HCT116 (cell line): ENCODE measurements around the gene BTNL9. TPM values are rescaled to one million over a fixed set of nuclear protein-coding genes. Genes with fewer than 3 reads are reported as not detected.

Experiments used
- ATAC-seq: fragments of 200-7000 bp; cut with Tn5 transposase; 2 replicates; pipeline ENCODE4 v1.9.1; 2020; ENCODE audit warnings: mild to moderate bottlenecking, moderate library complexity
- Bru-seq: library from RNA; stranded (reverse); fragments of 400-500 nt; gene quantifications from one replicate; lab custom pipeline; 2021; lab: Mats Ljungman, UMichigan
- BruChase-seq, 2 experiments: library from RNA; stranded (reverse); fragments of 400-500 nt; gene quantifications; one replicate each; lab custom pipeline; 2021; lab: Mats Ljungman, UMichigan
- BruUV-seq: library from RNA; stranded (reverse); fragments of 400-500 nt; replicated peaks from 2 replicates; lab custom pipeline; 2021; lab: Mats Ljungman, UMichigan
- CTCF ChIA-PET: fragments of 300-600 bp; sonication (Branson Sonifier 250); formaldehyde crosslinking; loops from one replicate; lab custom pipeline; 2021; ENCODE audit warnings: antibody characterized with exemption; lab: Charles Lee
- POLR2A ChIA-PET: fragments of 300-600, 350-600 bp; sonication (Branson Sonifier 250); formaldehyde crosslinking; loops from one replicate; lab custom pipeline; 2021; ENCODE audit warnings: antibody characterized with exemption; lab: Charles Lee
- RAD21 ChIA-PET, 2 experiments: fragments of 300-600 bp; sonication (Branson Sonifier 250); formaldehyde crosslinking; loops; one replicate each; lab custom pipeline; 2023; ENCODE audit warnings: low total read pairs in 2 of 2; ENCODE audit not compliant: uncharacterized antibody in 2 of 2, unreplicated experiment in 2 of 2, low non-redundant PET in 1 of 2; lab: Charles Lee
- DNase-seq: peaks from one replicate; pipeline ENCODE4 v3.0.0-alpha.2; 2010; ENCODE audit warnings: low read depth, low spot score
- H2AFZ ChIP-seq: fragments of 200-600 bp; shearing (Covaris generic), sonication (generic); 2 replicates; pipeline ENCODE4 v1.6.1; 2017; ENCODE audit warnings: low read depth, mixed run types, mixed read lengths, antibody characterized with exemption, low read length; ENCODE audit not compliant: poor library complexity, severe bottlenecking
- H3K27ac ChIP-seq: 2 replicates; pipeline ENCODE4 v1.5.1; 2012; ENCODE audit warnings: low read depth, low read length
- H3K27me3 ChIP-seq: fragments of 200-600 bp; sonication (generic); 2 replicates; pipeline ENCODE4 v1.6.1; 2016; ENCODE audit warnings: mixed run types, low read length, mixed read lengths; ENCODE audit not compliant: insufficient read depth
- H3K36me3 ChIP-seq, 2 experiments: fragments of 200-500 bp in 1 of 2; fragments of 200-600 bp in 1 of 2; sonication (Bioruptor generic) in 1 of 2; sonication (generic) in 1 of 2; 2 replicates each; pipeline versions ENCODE4 v1.5.1 to v1.6.1; 2014 to 2016; ENCODE audit warnings: low read length in 2 of 2, inconsistent platforms in 1 of 2, mixed read lengths in 1 of 2, mixed run types in 1 of 2; ENCODE audit not compliant: insufficient read depth in 2 of 2, control insufficient read depth in 1 of 2
- H3K4me1 ChIP-seq, 2 experiments: fragments of 200-600 bp in 1 of 2; sonication (generic) in 1 of 2; 2 replicates each; pipeline versions ENCODE4 v1.5.1 to v1.6.1; 2012 to 2017; ENCODE audit warnings: low read length in 2 of 2, inconsistent platforms in 1 of 2, mild to moderate bottlenecking in 1 of 2, mixed read lengths in 1 of 2, mixed run types in 1 of 2, moderate library complexity in 1 of 2; ENCODE audit not compliant: insufficient read depth in 2 of 2, control insufficient read depth in 1 of 2
- H3K4me2 ChIP-seq: fragments of 200-600 bp; sonication (generic); 2 replicates; pipeline ENCODE4 v1.6.1; 2017; ENCODE audit warnings: mixed run types, low read length, mixed read lengths
- H3K4me3 ChIP-seq, 2 experiments: fragments of 200-600 bp in 1 of 2; sonication (generic) in 1 of 2; replicated peaks in 1 of 2; 2 replicates each; pipeline ENCODE4 v1.5.1; 2011 to 2016; ENCODE audit warnings: low read length in 2 of 2, control low read depth in 1 of 2, low read depth in 1 of 2, mild to moderate bottlenecking in 1 of 2, mixed read lengths in 1 of 2, mixed run types in 1 of 2
- H3K79me2 ChIP-seq: fragments of 200-600 bp; sonication (generic); 2 replicates; pipeline ENCODE4 v1.6.1; 2017; ENCODE audit warnings: mild to moderate bottlenecking, mixed run types, low read length, moderate library complexity, mixed read lengths; ENCODE audit not compliant: insufficient read depth
- H3K9ac ChIP-seq: fragments of 200-600 bp; sonication (generic); 2 replicates; pipeline ENCODE4 v1.6.1; 2016; ENCODE audit warnings: low read length, mixed read lengths
- H3K9me2 ChIP-seq: fragments of 200-600 bp; sonication (generic), shearing (Covaris generic); 2 replicates; pipeline ENCODE4 v1.6.1; 2017; ENCODE audit warnings: mixed run types, mild to moderate bottlenecking, moderate library complexity; ENCODE audit not compliant: insufficient read depth
- H3K9me3 ChIP-seq, 2 experiments: fragments of 200-500 bp in 1 of 2; fragments of 200-600 bp in 1 of 2; sonication (Bioruptor generic) in 1 of 2; sonication (generic) in 1 of 2; 2 replicates each; pipeline ENCODE4 v1.6.1; 2014 to 2017; ENCODE audit warnings: low read length in 2 of 2, mixed read lengths in 2 of 2, inconsistent platforms in 1 of 2, low read depth in 1 of 2, mild to moderate bottlenecking in 1 of 2, mixed run types in 1 of 2, moderate library complexity in 1 of 2; ENCODE audit not compliant: control insufficient read depth in 1 of 2, insufficient read depth in 1 of 2
- H4K20me1 ChIP-seq: fragments of 200-600 bp; sonication (generic), shearing (Covaris generic); 2 replicates; pipeline ENCODE4 v1.6.1; 2017; ENCODE audit warnings: mixed run types, mild to moderate bottlenecking, moderate library complexity; ENCODE audit not compliant: insufficient read depth
- CBX3 ChIP-seq: IDR thresholded peaks from 2 replicates; pipeline ENCODE4 v1.6.1; 2012; ENCODE audit warnings: low read depth
- CEBPB ChIP-seq: IDR thresholded peaks from 2 replicates; pipeline ENCODE4 v1.6.1; 2012; ENCODE audit warnings: low read depth
- CTCF ChIP-seq, 3 experiments: fragments of 200-600 bp in 1 of 3; sonication (generic) in 1 of 3; IDR thresholded peaks in 2 of 3; conservative IDR thresholded peaks in 1 of 3; 2 replicates each; pipeline ENCODE4 v1.5.1; 2012 to 2017; ENCODE audit warnings: low read depth in 2 of 3, low read length in 2 of 3, antibody characterized with exemption in 1 of 3, borderline replicate concordance in 1 of 3, control low read depth in 1 of 3, mild to moderate bottlenecking in 1 of 3, mixed read lengths in 1 of 3, mixed run types in 1 of 3, moderate library complexity in 1 of 3; ENCODE audit not compliant: insufficient read depth in 1 of 3
- EGR1 ChIP-seq: IDR thresholded peaks from 2 replicates; pipeline ENCODE4 v1.6.1; 2012; ENCODE audit warnings: low read depth
- ELF1 ChIP-seq: IDR thresholded peaks from 2 replicates; pipeline ENCODE4 v1.6.1; 2012; ENCODE audit warnings: low read depth, borderline replicate concordance
- EZH2 ChIP-seq: fragments of 200-600 bp; sonication (generic); IDR thresholded peaks from 2 replicates; pipeline ENCODE4 v1.6.1; 2017; ENCODE audit warnings: antibody characterized with exemption, mixed run types
- EZH2phosphoT487 ChIP-seq: fragments of 200-600 bp; IDR thresholded peaks from 2 replicates; pipeline ENCODE4 v1.6.1; 2018; ENCODE audit warnings: antibody characterized with exemption, borderline replicate concordance
- FOSL1 ChIP-seq: IDR thresholded peaks from 2 replicates; pipeline ENCODE4 v1.6.1; 2012; ENCODE audit warnings: low read depth
- JUND ChIP-seq: IDR thresholded peaks from 2 replicates; pipeline ENCODE4 v1.6.1; 2012
- MAX ChIP-seq: IDR thresholded peaks from 2 replicates; pipeline ENCODE4 v1.6.1; 2012
- POLR2A ChIP-seq: IDR thresholded peaks from 2 replicates; pipeline ENCODE4 v1.7.0; 2011; ENCODE audit warnings: borderline replicate concordance; ENCODE audit not compliant: insufficient read depth, insufficient read length; ENCODE audit errors: extremely low read depth
- POLR2AphosphoS5 ChIP-seq: IDR thresholded peaks from 2 replicates; pipeline ENCODE4 v1.6.1; 2011; ENCODE audit warnings: mild to moderate bottlenecking, low read depth, low read length, moderate library complexity
- RAD21 ChIP-seq: IDR thresholded peaks from 2 replicates; pipeline ENCODE4 v1.6.1; 2012; ENCODE audit warnings: low read depth, mild to moderate bottlenecking
- SIN3A ChIP-seq: IDR thresholded peaks from 2 replicates; pipeline ENCODE4 v1.6.1; 2012; ENCODE audit warnings: low read depth
- SP1 ChIP-seq: IDR thresholded peaks from 2 replicates; pipeline ENCODE4 v1.6.1; 2012; ENCODE audit warnings: low read depth
- TCF7L2 ChIP-seq: IDR thresholded peaks from 2 replicates; pipeline ENCODE4 v1.7.0; 2011; ENCODE audit warnings: borderline replicate concordance, inconsistent platforms; ENCODE audit not compliant: insufficient read depth, insufficient read length; ENCODE audit errors: extremely low read depth
- YY1 ChIP-seq: IDR thresholded peaks from 2 replicates; pipeline ENCODE4 v1.6.1; 2011; ENCODE audit warnings: low read length, low read depth, moderate library complexity, mild to moderate bottlenecking; ENCODE audit not compliant: insufficient replicate concordance; ENCODE audit errors: extremely low read depth
- ZFX ChIP-seq: fragments of 450-650 bp; IDR thresholded peaks from 2 replicates; pipeline ENCODE4 v1.6.1; 2017
- intact Hi-C: fragments of 100-400 bp; cut with micrococcal nuclease; formaldehyde crosslinking; loops from 2 replicates; pipeline ENCODE4 v1.10.0; 2022
- long read RNA-seq: library from polyadenylated mRNA; unstranded; transcript quantifications from one replicate; pipeline ENCODE4 v2.0.0, GENCODE V29; 2021; ENCODE audit not compliant: unreplicated experiment
- polyA plus RNA-seq: library from polyadenylated mRNA; unstranded; fragments of >200 nt; gene quantifications from 2 replicates; pipeline ENCODE4 v1.2.1, GENCODE V29; 2012; ENCODE audit warnings: missing spikeins
- total RNA-seq: library from RNA; stranded (reverse); gene quantifications from one replicate; pipeline ENCODE4 v1.2.1, GENCODE V29; 2021; ENCODE audit not compliant: unreplicated experiment
- TF ChIP-seq, protein P1 (sequence below): IDR thresholded peaks from 2 replicates; pipeline ENCODE4 v1.6.1; 2011; ENCODE audit warnings: mild to moderate bottlenecking, low read length, moderate library complexity; ENCODE audit not compliant: insufficient replicate concordance; ENCODE audit errors: extremely low read depth
- TF ChIP-seq, protein P2 (sequence below): IDR thresholded peaks from 2 replicates; pipeline ENCODE4 v1.6.1; 2012

The BTNL9 gene
- 11.7 TPM for total RNA-seq
- 6.9 and 7.3 TPM in 2 replicates for polyA plus RNA-seq
- percentile 50 among the genes with signal in this experiment for Bru-seq, nascent RNA
- percentile 70 among the genes with signal in this experiment for BruChase-seq, experiment 1, labeled RNA remaining after a 6-hour chase
- percentile 65 among the genes with signal in this experiment for BruChase-seq, experiment 2, labeled RNA remaining after a 2-hour chase
- long read RNA-seq, partial matches to known transcripts: 3 of 20 reads
- long read RNA-seq, other reads (novel, unspliced or antisense): 17 of 20 reads

DNA sequence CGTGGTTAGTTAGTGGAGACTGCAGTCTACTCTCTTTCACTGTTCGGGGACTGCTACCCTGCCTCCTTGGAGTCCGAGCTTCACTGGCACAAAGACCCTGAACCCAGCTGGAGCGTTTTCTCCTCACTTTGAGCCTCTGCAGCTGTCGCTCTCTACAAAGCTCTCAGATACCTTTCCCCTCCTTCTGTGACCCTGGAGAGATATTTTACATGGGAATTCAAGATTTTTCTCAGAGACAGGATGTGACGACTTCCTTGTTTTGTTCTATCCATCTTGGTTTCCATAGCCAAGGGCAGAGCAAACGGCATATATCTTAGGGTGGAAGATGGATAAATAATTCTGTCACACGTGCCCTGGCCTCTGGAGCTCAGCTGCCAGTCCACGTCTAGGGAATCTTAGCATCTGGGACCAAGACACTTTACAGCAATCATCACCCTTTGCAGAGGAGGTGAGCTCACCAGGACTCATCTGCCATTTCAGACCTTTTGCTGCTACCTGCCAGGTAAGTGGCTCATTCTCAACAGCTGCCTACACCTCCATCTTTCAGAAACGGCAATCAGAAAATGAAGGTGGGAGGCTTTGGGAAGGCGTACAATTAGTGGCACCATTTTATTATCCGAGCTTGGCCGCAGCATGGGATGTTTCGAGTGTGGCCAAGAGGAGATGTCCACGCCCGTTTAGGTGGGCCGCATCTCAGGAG, at the start of gene BTNL9:
Gene BTNL9 (plus strand): TSS at position 336 of the 700 bp plus-strand sequence. CDS start 5,224 bp downstream, outside the sequence.
- Histone ChIP-seq H3K9me3 (no peaks in the 10 kb centered on the region), H3K9me2 (no peaks in the 10 kb centered on the region), H3K4me1 (peaks cover 6 to 7% of the 10 kb centered on the region in 2 experiments; a peak in 2 of 4 replicates), H3K79me2 (no peaks in the 10 kb centered on the region), H3K4me2 (no peak within 1 kb of the TSS), H3K27ac (no peak within 1 kb of the TSS), H2AFZ (no peak within 1 kb of the TSS), H3K4me3 (no peak within 1 kb of the TSS), H3K9ac (no peak within 1 kb of the TSS), H3K27me3 (peaks cover 8% of the 10 kb centered on the region; the same call in 1 of the 2 replicates), H3K36me3 (no peaks in the 10 kb centered on the region), H4K20me1 (no peaks in the 10 kb centered on the region)
- DNase-seq: no peak
- ChIA-PET CTCF (no interaction called here), RAD21 (interaction anchor here in 1 of 2 experiments (0.6 kb wide), 1 partner anchor 111 kb away, joined by 3 read pairs; no protein-coding TSS in a partner anchor), POLR2A (no interaction called here)
- TF ChIP-seq SP1: no peak
- no peak for TF ChIP-seq RAD21
- no peak for TF ChIP-seq SIN3A
- TF ChIP-seq POLR2A: no peak
- TF ChIP-seq, protein P1, sequence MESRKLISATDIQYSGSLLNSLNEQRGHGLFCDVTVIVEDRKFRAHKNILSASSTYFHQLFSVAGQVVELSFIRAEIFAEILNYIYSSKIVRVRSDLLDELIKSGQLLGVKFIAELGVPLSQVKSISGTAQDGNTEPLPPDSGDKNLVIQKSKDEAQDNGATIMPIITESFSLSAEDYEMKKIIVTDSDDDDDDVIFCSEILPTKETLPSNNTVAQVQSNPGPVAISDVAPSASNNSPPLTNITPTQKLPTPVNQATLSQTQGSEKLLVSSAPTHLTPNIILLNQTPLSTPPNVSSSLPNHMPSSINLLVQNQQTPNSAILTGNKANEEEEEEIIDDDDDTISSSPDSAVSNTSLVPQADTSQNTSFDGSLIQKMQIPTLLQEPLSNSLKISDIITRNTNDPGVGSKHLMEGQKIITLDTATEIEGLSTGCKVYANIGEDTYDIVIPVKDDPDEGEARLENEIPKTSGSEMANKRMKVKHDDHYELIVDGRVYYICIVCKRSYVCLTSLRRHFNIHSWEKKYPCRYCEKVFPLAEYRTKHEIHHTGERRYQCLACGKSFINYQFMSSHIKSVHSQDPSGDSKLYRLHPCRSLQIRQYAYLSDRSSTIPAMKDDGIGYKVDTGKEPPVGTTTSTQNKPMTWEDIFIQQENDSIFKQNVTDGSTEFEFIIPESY: no peak
- TF ChIP-seq JUND: no peak
- TF ChIP-seq YY1: no peak
- TF ChIP-seq ELF1: no peak
- TF ChIP-seq MAX: no peak
- no peak for TF ChIP-seq CBX3
- TF ChIP-seq EGR1: no peak
- TF ChIP-seq EZH2phosphoT487: no peak
- no peak for TF ChIP-seq CTCF (IDR thresholded peaks at IDR 0.05 in 2 of 3, conservative IDR thresholded peaks at IDR 0.05 in 1 of 3; ENCODE audit: borderline replicate concordance in 1 of 3, insufficient read depth in 1 of 3, low read depth in 2 of 3, low read length in 2 of 3)
- TF ChIP-seq CEBPB: no peak
- no peak for TF ChIP-seq ZFX
- TF ChIP-seq TCF7L2: no peak
- no peak for TF ChIP-seq FOSL1
- no peak for TF ChIP-seq EZH2
- no peak for TF ChIP-seq POLR2AphosphoS5
- TF ChIP-seq, protein P2, sequence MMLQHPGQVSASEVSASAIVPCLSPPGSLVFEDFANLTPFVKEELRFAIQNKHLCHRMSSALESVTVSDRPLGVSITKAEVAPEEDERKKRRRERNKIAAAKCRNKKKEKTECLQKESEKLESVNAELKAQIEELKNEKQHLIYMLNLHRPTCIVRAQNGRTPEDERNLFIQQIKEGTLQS: no peak
- ATAC-seq: no peak
- intact Hi-C loops: loop anchor here (10.0 kb wide), 1 partner anchor 115 kb away; no protein-coding TSS in a partner anchor
- BruUV-seq: no TSS peak
